T-helper 2 cell treated with Interferon-gamma antibody and Interleukin-4, amounts not matched to agents 100 ng/mL and 5 ng/mL, for 36 hours (primary cell): ENCODE data around the gene FGGY. TPM values are rescaled to one million over a fixed set of nuclear protein-coding genes. Genes with fewer than 3 reads are reported as not detected.
"Not testable (repeated sequence)": the region's sequence is repeated elsewhere in the genome, so short reads cannot be mapped to it uniquely, and the experiment has no call there.

Source experiments
- intact Hi-C: fragments of 100-400 bp; cut with micrococcal nuclease; formaldehyde crosslinking; loops from one replicate; pipeline ENCODE4 v1.15.1; 2023
- total RNA-seq: library from RNA; stranded (reverse); gene quantifications from 2 replicates; pipeline ENCODE4 v1.2.3, GENCODE V29; 2022

FGGY gene
- total RNA-seq, 1 donor from 2014 or later: 10.7 TPM

GRCh38 chr1:59693406-59693805, 396.5 kb downstream of the FGGY start:
- intact Hi-C loops: loop anchor here (10.0 kb wide), 1 partner anchor 1149 kb away; the partner anchor contains the start of gene OMA1

GRCh38 chr1:59695252-59695651, 398.4 kb downstream of the FGGY start:
- intact Hi-C loops: loop anchor here (5.0 to 10.0 kb wide), 3 partner anchors 648 to 1178 kb away; partner anchors contain the start of gene OMA1

- intact Hi-C loops: loop anchor here (1.0 to 10.0 kb wide), 4 partner anchors 649 to 1179 kb away; partner anchors contain the start of genes JUN and OMA1
These were observed 399.7 kb downstream of the FGGY start for GRCh38 chr1:59696421-59697115.

GRCh38 chr1:59697150-59697800, 400.4 kb downstream of the FGGY start:
- intact Hi-C loops: loop anchor here (1.0 to 10.0 kb wide), 4 partner anchors 650 to 1180 kb away; partner anchors contain the start of genes JUN and OMA1

GRCh38 chr1:59698386-59698785, 401.5 kb downstream of the FGGY start:
- intact Hi-C loops: loop anchor here (2.0 to 10.0 kb wide), 4 partner anchors 402 to 1181 kb away; partner anchors contain the start of genes FGGY and OMA1

- intact Hi-C loops: loop anchor here (1.0 to 10.0 kb wide), 6 partner anchors 403 to 1182 kb away; partner anchors contain the start of genes FGGY and OMA1
These were observed 402.4 kb downstream of the FGGY start for GRCh38 chr1:59699227-59699847.

GRCh38 chr1:59701376-59701775, 404.5 kb downstream of the FGGY start:
- intact Hi-C loops: no loop called here

- intact Hi-C loops: no loop called here
These were observed 406.5 kb downstream of the FGGY start for GRCh38 chr1:59703226-59703917.

GRCh38 chr1:59703918-59704378, 407.1 kb downstream of the FGGY start:
- intact Hi-C loops: no loop called here

- intact Hi-C loops: no loop called here
These were observed 407.8 kb downstream of the FGGY start for GRCh38 chr1:59704716-59705115.

GRCh38 chr1:59705466-59706302, 408.8 kb downstream of the FGGY start:
- intact Hi-C loops: no loop called here

- intact Hi-C loops: no loop called here
These were observed 409.4 kb downstream of the FGGY start for GRCh38 chr1:59706303-59706599.

- intact Hi-C loops: no loop called here
These were observed 410.4 kb downstream of the FGGY start for GRCh38 chr1:59707178-59707791.

GRCh38 chr1:59709333-59709732, 412.4 kb downstream of the FGGY start:
- intact Hi-C loops: no loop called here

- intact Hi-C loops: not testable (repeated sequence)
These were observed 414.0 kb downstream of the FGGY start for GRCh38 chr1:59710920-59711319.

- intact Hi-C loops: no loop called here
These were observed 417.3 kb downstream of the FGGY start for GRCh38 chr1:59714219-59714618.

GRCh38 chr1:59714966-59715365, 418.1 kb downstream of the FGGY start:
- intact Hi-C loops: no loop called here

GRCh38 chr1:59716832-59717231, 419.9 kb downstream of the FGGY start:
- intact Hi-C loops: no loop called here

GRCh38 chr1:59718064-59718988, 421.4 kb downstream of the FGGY start:
- intact Hi-C loops: no loop called here
